ENCODE data around the gene KRTAP3-2.

The KRTAP3-2 gene

DNA sequence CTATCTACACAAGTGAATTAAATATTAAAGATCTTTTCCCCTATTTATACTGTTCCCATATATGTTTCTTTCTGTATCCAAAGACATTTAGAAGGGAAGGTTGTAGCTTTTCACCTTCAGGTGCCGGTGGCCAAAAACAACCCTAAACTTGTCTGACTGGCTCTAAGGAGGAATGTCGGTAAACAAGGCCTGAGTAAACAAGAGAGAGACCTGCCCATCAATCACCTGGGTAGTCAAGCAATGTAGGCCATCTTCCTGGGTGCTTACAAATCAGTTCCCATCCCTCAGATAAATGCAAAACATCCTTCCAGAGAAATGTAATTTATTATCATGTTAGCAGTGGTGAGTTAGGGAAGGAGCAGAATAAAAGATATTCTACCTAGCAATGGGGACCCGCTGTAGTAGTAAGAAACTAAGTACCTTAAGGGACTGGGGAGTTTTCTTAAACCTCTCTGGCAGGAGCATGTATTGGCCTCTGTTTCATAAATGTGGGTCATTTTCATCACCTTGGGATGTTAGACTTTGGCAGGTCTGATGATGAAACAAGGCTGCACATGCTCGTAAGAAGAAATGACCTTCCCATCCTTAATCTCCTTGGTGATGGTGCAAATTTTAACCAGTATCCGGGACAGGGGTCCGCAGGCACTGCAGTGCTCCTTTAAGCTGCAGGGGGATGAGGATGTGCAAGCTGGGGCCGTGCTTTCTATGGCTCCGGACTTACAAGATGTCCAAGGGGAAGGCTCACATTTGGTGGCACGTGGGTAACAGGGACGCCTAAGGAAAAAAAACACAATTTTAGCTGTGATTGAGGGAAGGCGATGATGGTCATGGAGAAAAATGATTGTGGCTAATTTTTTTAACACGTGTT is 41.4 kb downstream of the KRTAP3-2 start:
- TF ChIP-seq, protein P1, sequence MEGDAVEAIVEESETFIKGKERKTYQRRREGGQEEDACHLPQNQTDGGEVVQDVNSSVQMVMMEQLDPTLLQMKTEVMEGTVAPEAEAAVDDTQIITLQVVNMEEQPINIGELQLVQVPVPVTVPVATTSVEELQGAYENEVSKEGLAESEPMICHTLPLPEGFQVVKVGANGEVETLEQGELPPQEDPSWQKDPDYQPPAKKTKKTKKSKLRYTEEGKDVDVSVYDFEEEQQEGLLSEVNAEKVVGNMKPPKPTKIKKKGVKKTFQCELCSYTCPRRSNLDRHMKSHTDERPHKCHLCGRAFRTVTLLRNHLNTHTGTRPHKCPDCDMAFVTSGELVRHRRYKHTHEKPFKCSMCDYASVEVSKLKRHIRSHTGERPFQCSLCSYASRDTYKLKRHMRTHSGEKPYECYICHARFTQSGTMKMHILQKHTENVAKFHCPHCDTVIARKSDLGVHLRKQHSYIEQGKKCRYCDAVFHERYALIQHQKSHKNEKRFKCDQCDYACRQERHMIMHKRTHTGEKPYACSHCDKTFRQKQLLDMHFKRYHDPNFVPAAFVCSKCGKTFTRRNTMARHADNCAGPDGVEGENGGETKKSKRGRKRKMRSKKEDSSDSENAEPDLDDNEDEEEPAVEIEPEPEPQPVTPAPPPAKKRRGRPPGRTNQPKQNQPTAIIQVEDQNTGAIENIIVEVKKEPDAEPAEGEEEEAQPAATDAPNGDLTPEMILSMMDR (IDR thresholded peaks at IDR 0.05; ENCODE audit: insufficient read depth, low read depth, low read length, missing control alignments) = no peak
- DNase-seq (ENCODE audit: low read depth) = no peak
- H3K4me3 ChIP-seq (ENCODE audit: low read depth, low read length) = no peak overlapping the region

GRCh38 chr17:40956401-40957254 is 43.1 kb downstream of the KRTAP3-2 start:
- TF ChIP-seq, protein P1 (IDR thresholded peaks at IDR 0.05; ENCODE audit: insufficient read depth, low read depth, low read length, missing control alignments) = no peak
- DNase-seq (ENCODE audit: low read depth) = no peak

GRCh38 chr17:40953881-40954280 is 45.8 kb downstream of the KRTAP3-2 start:
- TF ChIP-seq, protein P1 (IDR thresholded peaks at IDR 0.05; ENCODE audit: insufficient read depth, low read depth, low read length, missing control alignments) = no peak
- H3K4me3 ChIP-seq (ENCODE audit: low read depth, low read length) = no peak overlapping the region
- DNase-seq (ENCODE audit: low read depth) = no peak

More at GRCh38 chr17:40956401-40957254, 43.1 kb downstream of the KRTAP3-2 start:
- no peak overlapping the region for H3K4me3 ChIP-seq (ENCODE audit: low read depth, low read length)

- DNase-seq (ENCODE audit: low read depth) = no peak
- TF ChIP-seq, protein P1 (IDR thresholded peaks at IDR 0.05; ENCODE audit: insufficient read depth, low read depth, low read length, missing control alignments) = no peak
- no peak overlapping the region for H3K4me3 ChIP-seq (ENCODE audit: low read depth, low read length)
These were observed 47.0 kb downstream of the KRTAP3-2 start for GRCh38 chr17:40952661-40953060.

DNA sequence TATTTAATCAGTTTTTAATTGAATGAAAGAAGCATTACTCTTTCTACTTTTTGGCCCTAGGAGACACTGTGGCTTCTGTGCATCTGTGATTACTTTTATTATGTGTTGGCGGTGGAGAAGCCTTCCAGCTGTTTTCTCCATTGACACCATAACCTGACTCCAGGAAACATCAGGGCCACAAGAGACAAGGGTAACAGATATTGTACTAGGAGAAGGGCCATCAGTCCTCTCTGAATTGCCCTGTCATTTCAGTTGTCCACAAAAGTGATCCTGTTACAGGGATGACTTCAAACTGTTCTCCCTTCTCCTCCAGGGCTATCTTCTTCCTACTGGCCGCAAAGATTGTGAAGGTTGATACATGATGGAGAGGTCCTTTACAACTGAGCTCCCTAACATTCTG is 47.6 kb downstream of the KRTAP3-2 start:
- no peak for DNase-seq (ENCODE audit: low read depth)
- TF ChIP-seq, protein P1 (IDR thresholded peaks at IDR 0.05; ENCODE audit: insufficient read depth, low read depth, low read length, missing control alignments) = no peak
- no peak overlapping the region for H3K4me3 ChIP-seq (ENCODE audit: low read depth, low read length)

- DNase-seq (ENCODE audit: low read depth) = no peak
- TF ChIP-seq, protein P1 (IDR thresholded peaks at IDR 0.05; ENCODE audit: insufficient read depth, low read depth, low read length, missing control alignments) = no peak
- H3K4me3 ChIP-seq (ENCODE audit: low read depth, low read length) = no peak overlapping the region
These were observed 48.6 kb downstream of the KRTAP3-2 start for GRCh38 chr17:40951011-40951622.

Data from GM12865 (cell line).